ENCODE data around the gene SUFU. TPM values are rescaled to one million over a fixed set of nuclear protein-coding genes. Genes with fewer than 3 reads are reported as not detected.
A peak's percentile ranks its signal among the peaks of the same experiment; 100 is the strongest.

Gene SUFU
- total and polyA plus RNA-seq, 4 donors, result 1.8 to 3.8 (median 2.9) TPM

GRCh38 chr10:102603946-102604345 is 100.2 kb downstream of the SUFU start:
- no peak for DNase-seq (ENCODE audit: low spot score)
- TF ChIP-seq EGR1 (IDR thresholded peaks at IDR 0.05; ENCODE audit: low read depth in 2 of 2) (no peak), HNF4A (conservative IDR thresholded peaks at IDR 0.05) (no peak), FOXA1 (IDR thresholded peaks at IDR 0.05) (no peak), ZBTB33 (IDR thresholded peaks at IDR 0.05) (no peak), GABPA (IDR thresholded peaks at IDR 0.05 in 1 of 2, conservative IDR thresholded peaks at IDR 0.05 in 1 of 2) (no peak), YY1 (IDR thresholded peaks at IDR 0.05) (no peak), RAD21 (IDR thresholded peaks at IDR 0.05) (no peak)
- TF ChIP-seq, protein P1, sequence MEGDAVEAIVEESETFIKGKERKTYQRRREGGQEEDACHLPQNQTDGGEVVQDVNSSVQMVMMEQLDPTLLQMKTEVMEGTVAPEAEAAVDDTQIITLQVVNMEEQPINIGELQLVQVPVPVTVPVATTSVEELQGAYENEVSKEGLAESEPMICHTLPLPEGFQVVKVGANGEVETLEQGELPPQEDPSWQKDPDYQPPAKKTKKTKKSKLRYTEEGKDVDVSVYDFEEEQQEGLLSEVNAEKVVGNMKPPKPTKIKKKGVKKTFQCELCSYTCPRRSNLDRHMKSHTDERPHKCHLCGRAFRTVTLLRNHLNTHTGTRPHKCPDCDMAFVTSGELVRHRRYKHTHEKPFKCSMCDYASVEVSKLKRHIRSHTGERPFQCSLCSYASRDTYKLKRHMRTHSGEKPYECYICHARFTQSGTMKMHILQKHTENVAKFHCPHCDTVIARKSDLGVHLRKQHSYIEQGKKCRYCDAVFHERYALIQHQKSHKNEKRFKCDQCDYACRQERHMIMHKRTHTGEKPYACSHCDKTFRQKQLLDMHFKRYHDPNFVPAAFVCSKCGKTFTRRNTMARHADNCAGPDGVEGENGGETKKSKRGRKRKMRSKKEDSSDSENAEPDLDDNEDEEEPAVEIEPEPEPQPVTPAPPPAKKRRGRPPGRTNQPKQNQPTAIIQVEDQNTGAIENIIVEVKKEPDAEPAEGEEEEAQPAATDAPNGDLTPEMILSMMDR (IDR thresholded peaks at IDR 0.05; ENCODE audit: low read depth, low read length, missing input control), result no peak
- H3K4me1 ChIP-seq (ENCODE audit: control insufficient read depth in 4 of 4, insufficient read depth in 4 of 4, low read length in 3 of 4), result peaks cover 0 to 6% (median 2%) of the 10 kb centered on the region in 4 donors
- no peak overlapping the region for H3K27ac ChIP-seq (ENCODE audit: low read depth in 1 of 2, low read length in 2 of 2)
- H3K9ac ChIP-seq (ENCODE audit: low read depth in 1 of 2, low read length in 2 of 2), result no peak overlapping the region
- no peaks in the 10 kb centered on the region for H3K9me3 ChIP-seq (ENCODE audit: control insufficient read depth in 4 of 4, low read length in 3 of 4)
- no peaks in the 10 kb centered on the region for H3K27me3 ChIP-seq (ENCODE audit: control insufficient read depth in 4 of 4, insufficient read depth in 4 of 4, low read length in 3 of 4)
- WGBS, result 80% methylated on average over 7 of the region's 7 CpGs
- H3K36me3 ChIP-seq (ENCODE audit: control insufficient read depth in 4 of 4, insufficient read depth in 3 of 4, low read depth in 1 of 4, low read length in 3 of 4), result peaks cover 0 to 19% (median 9%) of the 10 kb centered on the region in 4 donors
- no peak overlapping the region for H3K4me3 ChIP-seq (ENCODE audit: low read depth in 1 of 3, low read length in 3 of 3)

GRCh38 chr10:102604439-102604841 is 100.7 kb downstream of the SUFU start:
- H3K27me3 ChIP-seq (ENCODE audit: control insufficient read depth in 4 of 4, insufficient read depth in 4 of 4, low read length in 3 of 4), result no peaks in the 10 kb centered on the region
- no peaks in the 10 kb centered on the region for H3K9me3 ChIP-seq (ENCODE audit: control insufficient read depth in 4 of 4, low read length in 3 of 4)
- no peak for DNase-seq (ENCODE audit: low spot score)
- H3K9ac ChIP-seq (ENCODE audit: low read depth in 1 of 2, low read length in 2 of 2), result no peak overlapping the region
- H3K36me3 ChIP-seq (ENCODE audit: control insufficient read depth in 4 of 4, insufficient read depth in 3 of 4, low read depth in 1 of 4, low read length in 3 of 4), result peaks cover 0 to 19% (median 9%) of the 10 kb centered on the region in 4 donors
- no peak overlapping the region for H3K27ac ChIP-seq (ENCODE audit: low read depth in 1 of 2, low read length in 2 of 2)
- peak in 1 of 2 donors; percentile 51 for TF ChIP-seq JUND (IDR thresholded peaks at IDR 0.05)
- TF ChIP-seq TAF1 (conservative IDR thresholded peaks at IDR 0.05), result no peak
- peaks cover 0 to 3% (median 2%) of the 10 kb centered on the region in 4 donors for H3K4me1 ChIP-seq (ENCODE audit: control insufficient read depth in 4 of 4, insufficient read depth in 4 of 4, low read length in 3 of 4)
- H3K4me3 ChIP-seq (ENCODE audit: low read depth in 1 of 3, low read length in 3 of 3), result no peak overlapping the region
- WGBS, result 69% methylated on average over 6 of the region's 6 CpGs

- peaks cover 0 to 19% (median 9%) of the 10 kb centered on the region in 4 donors for H3K36me3 ChIP-seq (ENCODE audit: control insufficient read depth in 4 of 4, insufficient read depth in 3 of 4, low read depth in 1 of 4, low read length in 3 of 4)
These were observed 101.9 kb downstream of the SUFU start for GRCh38 chr10:102605712-102606111.

More at GRCh38 chr10:102605712-102606111, 101.9 kb downstream of the SUFU start:
- no peak overlapping the region for H3K9ac ChIP-seq (ENCODE audit: low read depth in 1 of 2, low read length in 2 of 2)
- H3K4me3 ChIP-seq (ENCODE audit: low read depth in 1 of 3, low read length in 3 of 3), result no peak overlapping the region
- no peaks in the 10 kb centered on the region for H3K9me3 ChIP-seq (ENCODE audit: control insufficient read depth in 4 of 4, low read length in 3 of 4)
- H3K4me1 ChIP-seq (ENCODE audit: control insufficient read depth in 4 of 4, insufficient read depth in 4 of 4, low read length in 3 of 4), result peaks cover 0 to 2% (median 0%) of the 10 kb centered on the region in 4 donors
- no peak overlapping the region for H3K27ac ChIP-seq (ENCODE audit: low read depth in 1 of 2, low read length in 2 of 2)
- no peak for DNase-seq (ENCODE audit: low spot score)
- 92% methylated on average over 5 of the region's 5 CpGs for WGBS
- H3K27me3 ChIP-seq (ENCODE audit: control insufficient read depth in 4 of 4, insufficient read depth in 4 of 4, low read length in 3 of 4), result no peaks in the 10 kb centered on the region
- no peak for TF ChIP-seq REST (IDR thresholded peaks at IDR 0.05)
